Glomerular endothelial cell (primary cell): Measurements from ENCODE around the gene SREBF1. TPM values are rescaled to one million over a fixed set of nuclear protein-coding genes. Genes with fewer than 3 reads are reported as not detected.
A peak's percentile ranks its signal among the peaks of the same experiment; 100 is the strongest.

ENCODE experiments used
- DNase-seq: peaks from one replicate; pipeline ENCODE4 v3.0.0-alpha.2; 2011; ENCODE audit warnings: low read depth, low spot score; ENCODE audit errors: extremely low read depth
- total RNA-seq: library from RNA; depleted of rRNA; stranded (reverse); fragments of >200 nt; gene quantifications from 2 replicates; pipeline ENCODE4 v1.2.3, GENCODE V29; 2015

SREBF1 gene
- 79.4 and 121 TPM in 2 replicates for total RNA-seq

DNA sequence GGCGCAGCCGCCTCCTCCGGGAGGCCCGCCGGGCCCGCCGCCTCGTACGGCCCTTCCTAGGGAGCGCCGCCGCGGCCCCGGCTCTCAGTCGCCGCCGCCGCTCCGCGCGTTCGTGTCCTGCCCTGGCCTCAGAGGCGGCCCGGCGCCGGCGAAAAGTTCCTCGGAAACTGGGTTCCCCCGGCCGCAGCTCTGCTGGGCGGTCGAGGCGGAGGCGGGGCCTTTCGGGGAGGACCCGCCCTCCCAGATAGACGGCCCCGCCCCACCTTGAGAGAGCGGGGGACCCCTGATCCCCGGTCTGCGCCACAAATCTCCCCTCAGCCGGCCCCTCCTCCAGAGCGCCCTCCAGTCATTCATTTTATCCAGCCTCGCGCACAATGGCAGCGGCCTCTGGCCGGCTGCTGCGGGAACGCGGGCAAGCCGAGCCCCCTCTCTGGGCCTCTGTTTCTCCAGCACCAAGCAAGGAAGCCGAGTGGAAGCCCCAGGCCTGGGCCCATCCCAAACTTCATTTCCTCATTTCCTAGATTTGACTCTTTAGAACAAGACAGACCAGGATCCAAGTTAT lies at the start of gene SREBF1:
TSS of gene SREBF1 (minus strand) at position 169 of the 562 bp plus-strand sequence. CDS start 169 bp downstream, outside the sequence.
- no peak for DNase-seq

DNA sequence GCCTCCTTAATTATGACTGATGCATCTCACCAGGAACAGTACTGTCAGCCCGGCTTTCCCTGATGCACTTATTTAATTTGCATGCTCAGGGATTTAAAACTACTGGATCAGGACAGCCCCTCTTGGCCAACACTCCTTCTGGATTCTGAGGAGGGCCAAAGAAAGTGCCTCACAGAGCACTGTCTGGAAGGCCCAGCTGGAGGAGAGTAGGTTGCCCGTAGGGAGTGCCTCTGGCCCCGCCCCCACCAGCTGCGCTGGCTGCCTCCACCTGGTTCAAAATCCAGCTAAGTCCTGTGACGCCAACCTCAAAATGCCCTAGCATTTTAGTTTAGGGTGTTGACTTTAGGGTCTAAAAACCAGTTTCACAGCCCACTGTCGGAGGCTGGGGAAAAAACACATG lies 49.4 kb upstream of the SREBF1 start:
- no peak for DNase-seq

DNA sequence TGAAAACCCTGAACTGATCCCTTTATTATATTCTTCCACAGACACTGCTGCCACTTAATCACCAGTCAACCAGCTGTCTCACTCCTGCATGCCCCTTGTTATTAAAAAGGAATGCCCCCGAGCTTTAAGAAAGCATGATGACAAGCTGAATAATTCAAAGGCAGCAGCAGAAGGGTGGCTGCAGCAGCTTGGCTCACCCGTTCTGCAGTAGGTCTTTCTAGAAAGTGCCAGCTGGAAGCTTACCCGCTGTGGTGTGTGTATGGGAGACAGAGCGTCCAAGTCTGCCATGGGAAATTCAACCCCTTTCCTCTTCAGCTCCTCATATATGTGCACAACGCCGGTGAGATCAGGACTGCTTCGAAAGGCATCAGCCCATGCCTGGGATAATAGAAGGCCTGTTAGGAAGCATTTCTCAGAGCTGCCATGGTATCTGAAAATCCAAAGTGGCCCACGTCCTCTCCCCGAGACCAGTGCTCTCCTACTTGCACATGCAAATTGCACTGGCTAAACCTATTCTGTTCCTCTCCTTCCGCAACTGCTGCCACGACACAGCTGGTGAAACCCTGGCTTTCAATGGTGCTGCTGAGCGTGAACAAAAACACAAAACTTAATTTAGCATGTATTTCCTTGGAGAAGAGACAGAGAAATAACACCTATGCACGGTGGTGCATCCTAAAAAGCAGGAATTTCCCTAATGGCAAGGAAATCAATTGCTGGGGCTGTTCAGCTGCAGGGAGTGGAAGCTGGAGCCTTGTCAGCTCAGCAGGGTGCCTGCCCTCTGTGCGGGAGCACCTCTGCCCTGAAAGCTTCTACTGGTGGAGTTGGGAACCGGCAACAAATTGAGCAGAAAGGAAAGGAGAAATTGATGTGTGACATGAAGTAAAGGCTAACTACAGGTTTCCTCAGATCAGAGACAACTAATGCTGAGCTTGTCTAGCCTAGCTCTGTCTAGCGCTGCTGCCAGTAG lies 47.9 kb upstream of the SREBF1 start:
- no peak for DNase-seq

DNA sequence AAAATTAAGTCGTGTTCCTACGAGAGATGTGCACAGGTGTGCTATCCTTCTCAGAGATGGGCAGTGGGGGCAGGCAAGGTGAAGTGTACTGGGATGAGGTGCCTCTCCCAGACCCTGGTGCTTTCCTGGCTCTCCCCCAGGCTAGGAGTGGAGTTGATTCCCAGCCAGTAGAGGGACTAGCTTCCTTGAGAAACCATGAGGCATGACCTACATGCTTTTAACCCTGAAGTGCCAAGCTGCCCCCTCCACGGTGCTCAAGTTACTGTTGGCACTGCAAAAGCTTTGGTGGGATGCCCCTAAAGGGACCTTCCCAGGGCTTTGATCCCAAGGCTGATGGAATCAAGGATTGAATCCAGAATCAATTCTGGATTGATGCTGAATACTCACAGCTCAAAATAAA lies 47.0 kb upstream of the SREBF1 start:
- no peak for DNase-seq

DNA sequence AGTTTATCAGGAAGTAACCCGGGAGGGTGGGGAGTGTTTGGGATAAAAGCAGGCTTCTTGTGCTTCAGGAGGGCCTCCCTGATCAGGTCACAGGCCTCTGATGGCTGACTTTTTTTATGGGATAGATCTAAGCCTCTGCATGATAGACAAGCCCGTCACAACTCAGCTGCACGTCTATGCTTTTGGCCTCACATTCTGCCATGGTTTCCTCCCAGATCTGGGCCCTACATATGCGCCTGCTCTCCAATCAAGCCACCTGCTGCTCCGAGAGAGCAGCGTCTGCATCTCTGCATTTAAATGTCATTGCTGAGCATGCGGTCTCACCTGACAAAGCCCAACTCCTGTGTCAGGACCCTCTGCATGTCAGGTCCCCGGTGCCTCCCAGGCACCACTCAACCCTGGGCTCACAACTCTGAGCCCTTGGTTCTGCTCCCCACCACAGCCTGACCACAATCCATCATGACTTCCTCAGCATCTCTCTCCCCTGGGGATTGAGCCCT lies 45.3 kb upstream of the SREBF1 start:
- DNase-seq: no peak

DNA sequence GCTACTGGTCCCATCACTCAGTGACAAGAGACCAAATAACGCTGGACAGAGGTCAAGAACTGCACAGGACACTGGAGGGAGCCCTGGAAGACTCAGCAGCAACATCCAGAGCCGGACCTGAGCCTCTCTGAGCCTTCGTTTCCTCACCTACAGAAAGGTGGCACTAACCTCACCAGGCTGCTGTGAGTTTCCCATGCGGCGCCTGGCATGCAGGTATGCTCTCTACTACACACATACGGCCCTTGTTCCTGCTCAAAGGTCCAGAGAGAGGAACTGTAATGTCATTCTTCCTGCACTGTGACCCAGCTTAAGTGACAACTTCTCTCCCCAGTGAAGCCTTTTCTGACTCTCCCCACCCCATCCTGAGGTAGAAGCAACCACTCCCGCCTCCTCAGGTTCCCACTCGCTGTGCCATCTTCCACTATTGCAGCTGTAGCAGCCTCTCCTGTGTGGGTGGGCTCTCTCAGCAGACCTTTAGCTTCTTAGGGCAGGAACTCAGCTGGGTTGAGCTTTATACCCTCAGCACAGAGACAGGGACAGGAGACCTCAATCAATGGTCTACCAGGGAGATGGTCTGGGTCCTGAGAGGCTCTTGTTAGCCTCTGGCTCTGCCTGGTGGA lies 43.9 kb upstream of the SREBF1 start:
- DNase-seq: no peak

DNA sequence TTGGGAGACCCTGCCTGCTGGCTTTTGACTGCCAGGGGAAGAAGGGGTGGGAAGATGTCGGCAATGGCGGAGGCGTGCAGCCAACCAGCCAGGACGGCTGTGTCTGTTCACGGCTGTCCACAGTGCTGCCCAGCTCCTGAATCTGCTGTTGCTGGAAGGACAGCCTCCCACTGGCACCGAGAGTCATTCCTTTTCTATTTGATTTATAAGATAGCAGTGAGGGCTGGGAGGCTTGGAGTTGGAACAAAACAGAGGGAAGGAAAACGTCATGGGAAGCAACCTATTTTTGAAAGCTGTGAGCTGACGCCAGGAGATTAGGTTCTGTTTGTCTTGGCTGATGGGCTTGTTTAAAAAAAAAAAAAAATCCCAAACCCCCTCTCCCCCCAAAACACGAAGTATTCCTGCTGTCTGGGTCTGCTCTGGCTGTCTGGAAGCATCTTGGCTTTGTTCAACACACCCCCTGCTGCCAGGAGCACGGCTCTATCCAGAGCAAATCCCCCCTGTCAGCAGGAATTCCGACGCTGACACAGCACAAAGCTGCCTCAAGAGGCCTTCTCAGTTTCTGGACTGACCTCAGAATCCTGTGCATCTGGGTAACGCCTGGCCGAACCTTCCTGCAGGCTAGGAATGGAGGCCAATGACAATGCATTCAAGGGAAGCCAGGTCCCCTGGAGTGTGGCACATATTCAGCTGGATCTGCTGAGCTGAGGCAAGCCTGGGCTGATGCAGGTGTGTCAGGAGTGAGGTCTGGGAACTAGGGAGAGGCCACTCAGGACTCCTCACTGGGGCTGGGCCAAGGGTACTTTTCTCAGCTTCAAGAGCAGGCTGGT lies 41.0 kb upstream of the SREBF1 start:
- peak; percentile 76 for DNase-seq

DNA sequence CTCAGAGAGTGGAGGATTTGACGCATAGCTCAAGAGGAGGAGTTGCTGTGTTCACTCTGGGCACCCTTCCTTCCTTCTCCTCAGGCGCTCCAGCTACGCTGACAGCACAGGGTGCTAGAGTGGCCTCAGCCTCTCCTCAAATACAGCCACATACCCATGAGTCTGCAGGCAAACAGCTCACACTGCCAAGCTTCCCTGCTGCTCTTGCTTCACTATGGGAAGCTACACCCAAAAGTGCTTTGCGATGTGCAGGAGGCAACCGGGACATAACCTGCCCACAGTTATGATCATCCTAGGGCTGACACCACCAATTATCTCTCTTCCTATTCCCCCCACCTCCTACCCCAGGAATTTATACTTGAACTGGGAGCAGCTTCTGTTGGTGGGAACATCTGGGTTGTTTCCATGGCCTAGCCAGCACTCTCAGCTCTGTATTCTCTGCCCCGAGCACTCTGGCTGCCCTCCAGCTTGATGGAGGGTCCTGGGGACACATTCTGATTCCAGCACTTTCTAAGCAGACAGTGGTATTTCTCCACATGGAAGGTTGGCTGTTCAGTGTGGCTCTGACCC lies 40.3 kb upstream of the SREBF1 start:
- no peak for DNase-seq

DNA sequence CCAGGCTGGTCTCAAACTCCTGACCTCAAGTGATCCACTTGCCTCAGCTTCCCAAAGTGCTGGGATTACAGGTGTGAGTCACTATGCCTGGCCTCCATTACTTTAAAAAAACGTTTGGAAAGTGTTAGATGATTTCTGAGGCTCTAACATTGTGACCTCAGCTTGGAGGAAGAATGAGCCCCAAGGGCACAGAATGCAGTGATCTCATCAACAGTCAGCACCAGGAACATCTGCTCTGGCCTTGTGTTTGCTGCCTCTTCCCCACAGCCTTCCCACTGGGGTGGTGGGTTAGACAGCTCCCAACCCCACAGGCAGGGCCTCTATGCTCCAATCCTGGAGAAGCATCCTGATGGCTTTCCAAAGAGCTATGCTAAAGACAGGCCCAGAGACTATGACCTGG lies 37.7 kb upstream of the SREBF1 start:
- DNase-seq: no peak

DNA sequence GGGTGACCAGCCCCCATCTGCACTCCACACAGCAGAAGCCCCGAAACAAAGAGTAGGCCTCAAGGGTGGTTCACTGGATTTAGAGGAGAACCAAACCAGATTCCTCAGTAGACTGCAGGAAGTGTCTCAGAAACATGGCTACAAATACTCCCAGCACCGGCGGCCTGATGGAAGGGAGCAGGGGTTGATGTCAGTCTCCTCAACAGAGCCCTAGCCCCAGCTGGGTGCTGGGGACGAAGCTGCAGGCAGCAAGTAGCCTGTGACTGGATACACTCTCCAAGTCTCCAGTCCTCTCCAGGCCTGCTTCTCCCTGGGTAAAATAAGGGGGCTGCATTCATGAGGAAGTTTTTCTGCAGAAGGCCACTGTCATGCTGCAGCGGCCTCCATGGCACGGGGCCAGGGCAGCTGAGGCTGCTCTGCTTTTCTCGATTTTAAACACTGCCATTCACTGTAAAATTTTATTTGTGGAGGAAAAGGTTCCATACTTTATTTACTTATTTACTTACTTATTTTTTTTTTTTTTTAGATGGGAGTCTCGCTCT lies 36.7 kb upstream of the SREBF1 start:
- no peak for DNase-seq

DNA sequence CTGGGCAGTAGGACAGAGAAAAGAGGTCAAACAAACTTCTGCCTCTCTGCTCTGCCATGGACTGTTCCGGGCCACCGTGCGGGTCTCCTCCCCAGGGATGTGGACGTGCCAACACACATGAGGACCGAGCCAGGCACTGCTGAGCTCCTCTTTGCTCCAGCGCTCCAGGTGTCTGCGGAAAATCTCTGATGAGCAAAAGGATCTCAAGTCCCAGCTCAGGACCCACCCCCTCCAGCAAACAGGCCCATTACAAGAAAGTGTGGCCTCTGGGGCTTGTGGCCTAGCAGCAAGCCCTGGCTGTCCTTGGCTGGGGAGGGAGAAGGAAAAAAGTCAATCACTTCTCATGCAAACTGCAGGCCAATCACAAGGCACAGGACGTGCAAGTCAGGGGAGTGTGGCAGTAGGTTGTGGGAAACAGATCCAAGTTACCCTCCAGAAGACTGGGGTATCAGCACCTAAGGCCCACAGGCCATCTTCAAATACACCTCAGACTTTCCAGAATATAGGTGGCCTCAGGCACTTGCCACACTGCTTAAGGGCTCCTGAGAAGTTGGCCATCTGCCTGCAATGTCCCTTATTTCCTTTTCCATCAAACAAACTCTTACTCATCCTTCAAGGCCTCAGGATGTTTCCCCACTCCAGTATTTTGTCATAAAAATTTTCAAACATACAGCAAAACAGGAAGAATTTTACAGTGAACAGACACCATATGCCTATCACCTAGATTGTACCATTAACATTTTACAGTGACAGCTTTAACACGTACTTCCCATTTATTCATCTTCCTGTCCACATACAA lies 36.0 kb upstream of the SREBF1 start:
- DNase-seq: no peak

DNA sequence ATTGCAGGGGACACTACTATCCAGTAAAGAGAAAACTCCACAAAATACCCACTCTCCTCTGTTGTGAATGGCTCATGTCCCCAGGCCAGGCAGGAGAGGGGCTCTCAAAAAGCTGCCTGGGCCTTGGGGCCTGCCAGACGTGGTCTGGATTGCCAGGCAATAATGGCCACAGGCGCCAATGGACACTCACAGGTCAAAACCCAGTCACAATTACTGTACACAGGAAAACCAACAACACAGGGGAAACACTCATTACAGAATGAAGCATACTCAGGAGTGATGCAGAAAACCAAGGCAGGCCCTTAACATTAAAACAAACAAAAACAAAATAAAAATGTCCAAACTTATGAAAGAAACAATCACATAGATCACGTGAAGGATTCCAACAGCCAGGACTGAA lies 35.1 kb upstream of the SREBF1 start:
- no peak for DNase-seq

DNA sequence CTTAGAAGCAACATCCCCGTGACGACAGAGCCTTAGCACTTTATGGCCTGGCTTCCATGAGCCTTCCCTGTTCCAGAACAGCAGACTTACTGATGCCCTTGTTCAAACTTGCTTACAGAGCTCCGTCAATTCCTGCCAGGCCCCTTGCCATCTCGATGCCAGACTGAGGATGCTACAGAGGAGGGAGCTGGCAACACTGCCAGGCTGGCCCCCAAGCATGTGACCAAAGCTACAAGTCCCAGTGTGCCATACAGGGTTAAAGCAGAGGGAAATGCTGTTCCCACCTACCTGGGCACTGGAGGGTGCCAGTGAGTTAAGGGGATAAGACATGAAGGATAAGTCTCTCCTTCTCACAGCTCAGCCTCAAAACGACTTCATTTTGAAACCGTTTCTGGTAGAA lies 33.5 kb upstream of the SREBF1 start:
- no peak for DNase-seq

DNA sequence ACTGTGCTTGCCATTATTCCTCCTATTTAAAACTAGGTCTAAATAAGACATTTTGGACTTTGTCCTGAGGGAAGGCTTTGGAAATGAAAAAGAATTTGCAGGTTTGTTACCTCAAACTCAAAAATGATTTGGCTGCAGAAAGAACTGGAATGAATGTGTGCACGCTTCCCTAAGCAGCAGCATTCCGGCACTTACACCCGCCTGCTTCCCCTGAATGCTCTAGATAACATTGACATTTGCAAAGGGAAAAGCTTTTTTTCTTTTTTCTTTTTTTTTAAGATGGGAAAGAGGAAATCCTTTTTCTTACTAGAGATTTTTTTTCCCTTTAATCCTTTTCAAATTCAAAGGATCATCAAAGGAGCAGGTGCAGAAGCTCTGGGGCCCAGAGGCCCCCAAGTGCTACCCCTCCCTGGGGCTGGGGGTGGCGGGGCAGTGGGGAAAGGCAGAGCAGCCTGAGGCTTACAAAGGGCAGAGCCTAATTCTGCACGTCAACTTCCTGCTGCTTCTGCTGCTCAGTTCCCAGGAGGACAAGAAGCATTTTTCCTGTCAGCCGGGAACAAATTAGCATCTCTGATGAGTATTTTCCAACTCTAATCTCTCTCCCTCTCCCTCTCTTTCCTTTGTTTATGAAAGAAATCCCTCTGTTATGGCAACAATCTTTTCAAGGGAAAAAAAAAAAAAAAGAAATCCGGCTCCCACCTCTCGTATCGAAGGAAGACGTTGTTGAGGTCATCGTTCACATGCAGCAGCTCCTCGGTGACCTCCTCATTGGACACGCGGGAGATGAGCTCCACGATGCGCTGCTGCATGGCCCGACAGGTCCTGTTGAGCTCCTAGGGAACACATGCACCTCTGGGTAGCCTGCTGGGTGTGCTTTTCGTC lies 32.1 kb upstream of the SREBF1 start:
- DNase-seq: peak; percentile 25

DNA sequence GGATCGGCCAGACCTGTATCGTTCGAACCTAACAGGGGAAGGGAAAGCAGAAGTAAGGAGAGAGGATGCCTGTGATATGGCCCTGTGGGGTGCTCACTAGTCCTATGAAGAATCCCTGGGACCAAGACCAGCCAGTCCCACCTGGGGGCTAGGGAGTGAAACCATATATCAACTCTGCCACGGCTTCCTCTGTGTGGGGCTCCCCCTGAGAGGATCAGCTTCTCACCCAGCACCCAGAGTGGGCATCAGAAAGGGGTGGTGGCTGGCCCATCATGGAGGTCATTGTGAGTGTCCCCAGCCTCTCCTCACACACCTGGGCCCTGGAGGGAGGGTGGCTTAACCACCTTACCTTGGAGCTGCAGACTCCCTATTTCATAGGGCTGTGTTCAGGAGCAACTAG lies 30.1 kb upstream of the SREBF1 start:
- DNase-seq: no peak

DNA sequence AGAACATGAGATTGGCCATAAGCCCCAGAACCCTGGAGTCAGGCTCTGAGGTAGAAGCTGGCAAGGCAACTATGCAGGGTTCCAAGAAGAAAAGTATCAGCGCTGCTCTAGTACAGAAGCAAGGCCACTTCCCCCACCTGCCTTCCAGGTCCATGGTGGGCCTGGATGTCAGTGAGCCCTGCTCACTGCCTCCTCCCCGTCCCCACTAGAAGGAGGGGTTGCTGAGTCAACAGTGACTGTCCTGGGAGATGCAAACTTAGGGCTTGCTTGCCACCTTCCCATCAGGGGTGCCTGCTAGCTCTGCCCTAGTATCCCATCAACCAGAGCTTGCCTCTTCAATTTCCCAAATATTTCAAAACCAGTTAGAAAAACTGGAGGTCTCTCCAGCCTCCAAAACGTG lies 29.6 kb upstream of the SREBF1 start:
- no peak for DNase-seq

DNA sequence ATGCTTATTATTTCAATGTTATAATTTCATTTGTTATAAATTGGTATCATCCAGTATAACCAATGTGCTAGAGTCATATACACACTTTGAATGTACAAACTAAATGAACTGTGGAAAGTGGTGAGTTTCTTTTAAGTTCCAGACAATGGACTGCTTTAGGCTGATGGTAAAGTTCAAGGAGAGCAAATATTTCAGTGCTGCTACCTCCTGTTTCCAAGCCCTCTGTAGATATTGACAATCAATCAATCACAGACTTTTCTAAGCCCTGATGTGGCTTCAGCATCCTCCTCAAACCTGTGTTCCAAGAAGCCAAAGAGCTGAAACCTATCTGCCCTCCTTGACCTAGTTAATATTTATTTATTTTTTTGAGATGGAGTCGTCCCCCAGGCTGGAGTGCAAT lies 28.2 kb upstream of the SREBF1 start:
- DNase-seq: no peak

DNA sequence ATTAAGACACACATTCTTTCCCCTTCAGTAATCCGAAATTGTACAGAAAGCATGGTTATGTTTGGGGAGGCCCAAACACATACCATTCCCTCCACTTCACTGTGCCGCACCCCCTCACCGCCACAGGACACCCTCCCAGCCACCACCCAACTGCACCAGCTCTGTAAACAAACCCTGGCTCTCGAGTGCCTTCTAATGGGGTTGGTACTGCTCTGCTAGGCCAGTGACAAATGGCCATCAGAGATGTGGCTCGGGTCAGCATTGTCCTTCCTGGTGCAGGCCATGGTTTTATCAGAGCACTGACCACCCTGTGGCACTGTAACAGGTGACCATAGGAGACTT lies 24.0 kb upstream of the SREBF1 start:
- DNase-seq: no peak
